SW480 (cell line): ENCODE results near the gene ACO2.
"Not testable (repeated sequence)": the region's sequence is repeated elsewhere in the genome, so short reads cannot be mapped to it uniquely, and the experiment has no call there.

Experiments used
- DNase-seq: peaks from one replicate; pipeline ENCODE4 v3.0.0-alpha.2; 2016; ENCODE audit warnings: low spot score

Gene ACO2

GRCh38 chr22:41572305-41572704 lies 103.4 kb downstream of the ACO2 start:
- not testable (repeated sequence) for DNase-seq

GRCh38 chr22:41573677-41574076 lies 104.8 kb downstream of the ACO2 start:
- DNase-seq: no peak

DNA sequence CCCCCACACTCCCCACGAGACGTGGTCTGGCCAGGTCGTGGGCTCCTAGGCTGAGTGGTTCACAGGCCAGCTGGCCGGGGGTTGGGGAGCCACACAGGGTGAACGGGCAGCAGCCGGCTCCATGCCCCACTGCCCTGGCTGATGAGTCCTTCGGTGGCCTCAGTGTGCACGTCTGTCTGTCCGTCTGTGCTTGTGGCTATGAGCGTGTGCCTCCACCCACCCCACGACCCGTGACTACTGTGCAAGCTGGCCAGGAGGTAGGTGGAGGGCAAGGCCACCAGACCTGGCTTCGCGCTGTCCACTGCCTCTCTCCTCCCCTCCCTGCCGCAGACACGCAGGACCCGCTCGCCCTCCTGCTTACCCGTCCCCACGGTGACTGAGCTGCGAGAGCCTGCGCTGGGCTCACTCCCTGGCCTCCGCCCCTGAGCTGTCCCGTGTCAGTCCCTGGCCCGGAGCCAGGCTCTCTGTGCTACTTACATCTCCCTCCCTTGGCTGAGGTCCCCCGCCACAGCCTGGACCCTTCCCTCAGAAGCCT lies 106.0 kb downstream of the ACO2 start:
- DNase-seq: no peak

- no peak for DNase-seq
These were observed 106.6 kb downstream of the ACO2 start for GRCh38 chr22:41575533-41575932.

DNA sequence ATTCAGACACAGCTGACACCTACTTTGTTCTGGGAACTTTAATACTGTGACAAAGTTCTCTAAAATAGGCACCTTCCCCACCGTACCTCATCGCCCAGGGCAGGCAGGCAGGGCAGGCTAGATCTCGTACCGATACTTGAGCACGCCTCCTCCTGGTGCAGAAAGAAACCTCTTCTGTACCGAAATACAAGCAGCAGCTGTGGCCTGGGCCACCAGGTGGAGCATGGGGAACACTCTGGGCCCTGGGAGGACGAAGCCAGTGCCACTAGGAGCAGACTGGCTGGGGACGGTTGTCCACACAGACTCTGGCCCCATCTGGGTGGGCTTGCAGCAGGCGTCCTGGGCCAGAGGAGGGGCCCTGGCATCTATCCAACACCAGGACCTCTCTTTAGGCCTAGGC lies 108.0 kb downstream of the ACO2 start:
- peak; percentile 54 for DNase-seq

DNA sequence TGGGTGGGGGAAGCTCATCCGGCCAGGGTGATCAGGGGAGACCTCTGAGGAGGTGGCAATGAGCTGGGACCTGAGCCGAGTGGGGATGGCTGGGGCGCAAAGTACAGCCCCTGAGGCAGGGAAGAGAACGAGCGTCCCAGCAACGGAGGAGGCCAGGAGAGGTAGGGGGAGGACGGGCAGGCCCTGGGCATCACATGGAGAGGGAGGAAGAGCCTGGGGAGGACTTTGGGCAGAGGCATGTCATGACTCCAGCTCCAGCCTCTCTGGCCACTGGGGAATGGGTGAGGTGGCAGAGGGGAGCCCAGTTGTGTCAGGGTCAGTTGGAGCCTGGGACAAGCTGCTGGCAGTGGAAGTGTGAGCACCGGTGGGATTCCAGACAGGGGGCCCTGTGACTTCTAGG lies 109.2 kb downstream of the ACO2 start:
- no peak for DNase-seq
